T-helper 1 cell (primary cell): ENCODE data around the gene LRRC17.
A peak's percentile ranks its signal among the peaks of the same experiment; 100 is the strongest.
"Not testable (repeated sequence)": the region's sequence is repeated elsewhere in the genome, so short reads cannot be mapped to it uniquely, and the experiment has no call there.

Experiments used
- DNase-seq, 5 donors: peaks; one replicate each; pipeline ENCODE4 v3.0.0-alpha.2; 2012 to 2020

Gene LRRC17

GRCh38 chr7:102943423-102944169 is 30.8 kb downstream of the LRRC17 start:
- no peak for DNase-seq

GRCh38 chr7:102944241-102944640 is 31.4 kb downstream of the LRRC17 start:
- no peak for DNase-seq

DNA sequence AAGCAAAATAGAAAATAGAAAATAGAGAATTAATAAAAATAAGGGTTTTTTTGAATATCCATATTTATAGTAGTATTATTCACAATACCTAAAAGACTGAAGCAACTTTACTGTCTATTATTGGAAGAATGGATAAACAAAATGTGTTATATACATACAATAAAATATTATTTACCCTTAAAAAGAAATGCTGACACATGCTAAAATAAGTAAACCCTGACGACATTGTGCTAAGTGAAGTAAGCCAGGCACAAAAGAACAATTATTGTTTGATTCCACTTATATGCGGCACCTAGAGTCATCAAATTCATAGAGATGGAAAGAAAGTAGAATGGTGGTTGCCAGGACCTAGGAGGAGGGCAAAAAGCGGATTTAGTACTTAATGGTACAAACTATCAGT is 39.0 kb downstream of the LRRC17 start:
- DNase-seq: no peak

DNA sequence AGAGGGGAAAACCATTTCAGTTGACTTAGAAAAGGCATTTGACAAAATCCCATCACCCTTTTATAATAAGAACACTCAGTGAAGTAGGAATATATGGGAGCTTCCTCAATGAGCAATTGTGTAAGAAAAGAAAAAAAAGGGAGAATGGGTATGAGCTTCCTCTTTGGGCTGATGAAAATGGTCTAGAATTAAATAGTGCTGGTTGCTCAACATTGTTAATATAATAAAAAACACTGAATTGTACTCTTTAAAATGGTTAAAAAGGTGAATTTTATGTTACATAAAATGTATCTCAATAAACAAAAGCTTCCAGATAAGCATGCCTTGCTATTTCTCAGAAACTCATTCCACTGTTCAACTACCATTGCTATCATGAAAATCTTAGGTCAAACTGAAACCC is 40.6 kb downstream of the LRRC17 start:
- DNase-seq: peak in 1 of 5 donors; percentile 16

DNA sequence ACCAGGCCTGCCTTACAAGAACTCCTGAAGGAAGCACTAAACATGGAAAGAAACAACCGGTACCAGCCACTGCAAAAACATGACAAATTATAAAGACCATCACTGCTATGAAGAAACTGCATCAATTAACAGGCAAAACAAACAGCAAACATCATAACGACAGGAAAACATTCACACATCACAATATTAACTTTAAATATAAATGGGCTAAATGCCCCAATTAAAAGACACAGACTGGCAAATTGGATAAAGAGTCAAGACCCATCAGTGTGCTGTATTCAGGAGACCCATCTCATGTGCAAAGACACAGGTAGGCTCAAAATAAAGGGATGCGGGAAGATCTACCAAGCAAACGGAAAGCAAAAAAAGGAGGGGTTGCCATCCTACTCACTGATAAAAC is 41.6 kb downstream of the LRRC17 start:
- not testable (repeated sequence) for DNase-seq

GRCh38 chr7:102958004-102958403 is 45.2 kb downstream of the LRRC17 start:
- not testable (repeated sequence) for DNase-seq

GRCh38 chr7:102961993-102962392 is 49.2 kb downstream of the LRRC17 start:
- not testable (repeated sequence) for DNase-seq

DNA sequence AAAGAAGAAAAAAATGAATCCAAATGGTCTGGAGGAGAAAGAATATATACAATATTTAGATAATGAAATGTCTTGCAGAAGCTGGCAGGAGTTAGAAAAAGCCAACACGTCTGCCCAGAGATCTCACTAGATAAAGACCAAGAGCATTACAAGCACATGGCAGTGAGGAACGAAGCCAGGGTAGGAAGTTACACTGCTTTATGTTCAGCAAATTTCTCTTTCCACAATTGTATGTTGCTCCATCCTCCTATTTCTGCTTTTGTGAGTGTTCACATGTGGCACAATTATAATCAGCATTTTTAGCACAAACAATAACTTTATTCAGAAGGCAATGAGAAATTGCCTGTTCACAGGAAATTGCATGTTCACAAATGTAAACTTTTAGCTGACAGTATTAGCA is 53.7 kb downstream of the LRRC17 start:
- DNase-seq: no peak

DNA sequence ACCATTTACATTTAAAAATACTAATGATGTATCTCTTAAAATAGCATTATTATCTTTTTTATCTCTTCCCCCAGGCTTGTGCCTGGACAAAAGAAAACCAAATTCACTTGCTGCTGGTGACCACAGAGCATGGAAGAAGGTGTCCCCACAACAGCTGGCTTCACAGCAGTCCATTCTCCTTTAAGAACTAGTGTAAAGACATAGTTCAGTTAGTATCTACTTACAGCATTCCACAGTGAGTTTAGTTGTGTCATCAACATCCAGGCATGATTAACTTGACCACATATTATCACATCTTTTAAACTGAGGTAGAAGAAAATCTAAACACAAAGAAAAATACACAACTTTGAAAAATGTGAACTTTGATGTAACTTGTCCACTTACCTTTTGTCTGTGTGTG is 55.0 kb downstream of the LRRC17 start:
- no peak for DNase-seq

- no peak for DNase-seq
Measured at GRCh38 chr7:102973096-102973802, 60.4 kb downstream of the LRRC17 start.

DNA sequence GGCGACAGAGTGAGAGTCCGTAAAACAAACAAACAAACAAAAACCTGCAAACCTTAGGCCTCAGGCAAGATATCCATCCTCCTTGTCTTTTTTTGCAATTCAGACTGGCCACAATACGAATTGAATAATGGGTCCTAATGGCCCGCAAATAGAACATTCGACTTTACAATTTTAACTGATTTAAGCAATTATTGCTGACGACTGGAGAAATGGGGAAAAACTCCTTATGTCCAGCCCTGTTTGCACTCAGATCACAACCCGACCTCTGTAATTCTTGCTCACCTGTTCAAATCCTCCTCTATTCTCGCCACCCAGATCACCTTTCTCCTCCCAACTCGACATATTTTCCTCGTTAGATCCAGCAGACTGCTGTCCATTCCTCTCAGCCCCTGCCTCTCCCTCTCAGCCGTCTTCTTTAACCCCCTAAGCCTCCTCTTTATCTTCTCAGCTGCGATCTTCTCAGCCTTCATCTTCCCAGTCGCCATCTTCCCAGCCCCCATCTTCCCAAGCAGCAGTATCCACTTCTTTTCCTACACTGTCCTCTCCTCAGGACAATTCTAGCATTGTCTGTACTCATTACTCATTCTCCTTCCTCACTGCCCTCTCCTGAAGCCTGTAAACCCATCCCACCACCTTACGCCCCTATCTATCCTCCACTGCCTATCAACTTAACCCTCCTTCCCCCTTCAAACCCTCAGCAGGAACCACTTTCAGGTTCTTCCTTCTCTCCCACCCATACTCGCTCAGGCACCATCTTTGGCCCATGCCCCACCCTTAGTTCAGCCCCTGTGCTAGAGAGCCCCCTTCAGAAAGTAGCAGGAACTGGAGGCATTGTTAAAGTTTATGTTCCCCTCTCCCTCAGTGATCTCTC is 61.8 kb downstream of the LRRC17 start:
- DNase-seq: no peak

DNA sequence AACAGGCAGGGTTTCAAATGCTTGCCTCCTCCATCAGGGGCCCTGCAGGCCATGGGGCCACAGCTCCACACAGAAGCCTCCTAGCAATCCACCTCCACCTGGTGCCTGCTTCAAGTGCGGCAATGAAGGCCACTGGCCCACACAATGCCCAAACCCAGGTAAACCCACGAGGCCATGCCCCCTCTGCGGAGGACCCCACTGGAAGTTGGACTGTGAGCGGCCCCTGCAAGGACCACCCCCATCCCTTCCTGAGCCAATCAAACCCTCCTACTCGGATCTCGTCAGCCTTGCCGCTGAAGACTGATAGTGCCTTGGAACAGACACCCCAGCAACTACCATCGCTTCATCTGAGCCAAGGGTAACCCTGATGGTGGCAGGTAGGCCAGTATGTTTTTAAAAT is 63.1 kb downstream of the LRRC17 start:
- no peak for DNase-seq

GRCh38 chr7:102976493-102976892 is 63.7 kb downstream of the LRRC17 start:
- no peak for DNase-seq

GRCh38 chr7:102977586-102977985 is 64.8 kb downstream of the LRRC17 start:
- not testable (repeated sequence) for DNase-seq

- DNase-seq: no peak
Measured at GRCh38 chr7:102978284-102978683, 65.5 kb downstream of the LRRC17 start.

- no peak for DNase-seq
Measured at GRCh38 chr7:102979670-102980069, 66.9 kb downstream of the LRRC17 start.

- no peak for DNase-seq
Measured at GRCh38 chr7:102981451-102981850, 68.7 kb downstream of the LRRC17 start.

GRCh38 chr7:102982235-102982634 is 69.4 kb downstream of the LRRC17 start:
- DNase-seq: no peak

GRCh38 chr7:102983602-102984001 is 70.8 kb downstream of the LRRC17 start:
- no peak for DNase-seq

DNA sequence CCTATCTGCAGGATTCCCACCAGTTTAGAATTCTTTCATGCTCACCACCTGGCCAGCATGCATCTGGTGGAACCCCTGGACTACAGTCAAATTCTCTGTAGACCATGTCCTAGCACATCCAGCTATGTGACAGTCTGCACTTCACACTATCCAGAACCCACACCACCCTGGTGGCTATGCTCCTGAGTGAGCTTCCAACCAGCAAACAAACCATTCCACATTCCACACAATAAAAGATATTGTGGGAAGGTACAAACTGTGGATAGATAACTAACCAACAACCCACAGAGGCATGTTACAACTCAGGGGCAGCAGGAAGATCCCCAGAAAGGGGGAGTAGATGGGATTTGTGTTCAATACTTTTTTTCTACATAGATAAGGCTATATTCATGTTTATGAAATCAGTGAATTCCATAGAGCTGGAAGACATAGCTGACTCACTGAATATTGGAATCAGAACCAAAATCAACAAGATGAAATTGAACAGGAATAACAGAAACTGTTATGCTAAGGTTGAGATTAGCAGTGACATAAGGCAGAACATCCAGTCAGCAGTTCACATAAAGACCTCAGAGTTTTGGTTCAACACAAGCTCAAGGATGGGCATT is 72.5 kb downstream of the LRRC17 start:
- DNase-seq: no peak

- no peak for DNase-seq
Measured at GRCh38 chr7:102988088-102988487, 75.3 kb downstream of the LRRC17 start.

DNA sequence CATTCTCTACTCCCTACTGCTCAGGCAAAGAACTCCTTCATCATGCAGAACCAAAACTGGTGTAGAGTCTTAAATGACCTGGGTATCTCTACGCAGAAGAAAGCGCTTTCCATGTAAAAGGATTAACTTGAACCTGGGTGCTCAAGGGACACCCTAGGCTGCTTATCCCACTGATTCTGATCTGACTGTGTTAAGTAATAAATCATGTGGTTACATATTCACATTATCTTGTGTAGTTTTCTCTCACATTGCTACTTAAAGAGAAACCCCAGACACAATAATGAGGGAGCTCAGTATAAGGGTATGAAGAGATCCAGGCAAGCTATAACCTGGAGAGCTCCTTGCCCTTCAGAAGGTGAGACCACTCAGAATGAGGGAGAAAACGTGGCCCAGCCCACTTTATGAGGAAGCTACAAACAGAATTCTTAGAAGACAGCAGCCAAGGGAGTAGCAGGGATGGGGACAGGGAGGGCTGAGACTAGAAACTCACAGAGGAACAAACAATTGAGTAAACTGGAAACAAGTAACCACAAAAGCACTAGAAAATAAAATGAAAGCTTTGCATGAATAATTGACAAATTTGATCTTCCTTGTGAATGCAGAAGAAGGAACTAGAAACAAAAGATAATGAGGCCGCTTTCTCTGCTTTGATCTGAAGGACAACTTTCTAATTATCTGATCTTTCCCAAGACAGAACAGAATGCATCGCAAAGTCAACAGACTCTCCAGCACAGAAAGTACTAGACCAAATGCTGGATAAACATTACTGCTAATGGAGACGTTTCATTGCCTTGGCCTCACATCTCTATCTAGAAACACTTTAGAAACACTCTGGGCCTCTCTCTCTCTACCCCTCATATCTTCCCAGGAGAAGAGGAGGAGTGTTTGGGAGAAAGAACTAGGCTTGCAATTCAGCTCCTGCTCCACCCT is 76.1 kb downstream of the LRRC17 start:
- DNase-seq: no peak
